H1 (cell line): ENCODE data around the gene RELN. TPM values are rescaled to one million over a fixed set of nuclear protein-coding genes. Genes with fewer than 3 reads are reported as not detected.

Experiments
- EP300 ChIP-seq, 2 experiments: IDR thresholded peaks; 1 replicate in 1 of 2; 2 replicates in 1 of 2; pipeline ENCODE4 v1.6.1; 2011 to 2012; ENCODE audit warnings: low read depth in 2 of 2, low read length in 2 of 2, mild to moderate bottlenecking in 2 of 2, borderline replicate concordance in 1 of 2, inconsistent platforms in 1 of 2, moderate library complexity in 1 of 2
- GTF2F1 ChIP-seq: IDR thresholded peaks from 2 replicates; pipeline ENCODE4 v1.6.1; 2012; ENCODE audit warnings: low read depth, low read length, improper control_type of control experiment, borderline replicate concordance
- HDAC6 ChIP-seq: IDR thresholded peaks from one replicate; pipeline ENCODE4 v1.7.1; 2012; ENCODE audit warnings: low read depth, mild to moderate bottlenecking, inconsistent platforms, low read length, moderate library complexity
- KDM5A ChIP-seq: fragments of 200-600 bp; IDR thresholded peaks from 2 replicates; pipeline ENCODE4 v1.7.1; 2012; ENCODE audit warnings: mild to moderate bottlenecking, low read length, inconsistent platforms, mixed read lengths
- POLR2AphosphoS5 ChIP-seq: IDR thresholded peaks from 2 replicates; pipeline ENCODE4 v1.6.1; 2011; ENCODE audit warnings: low read depth, low read length
- SP1 ChIP-seq: IDR thresholded peaks from 2 replicates; pipeline ENCODE4 v1.6.1; 2011; ENCODE audit warnings: low read depth, low read length
- SP4 ChIP-seq: IDR thresholded peaks from 2 replicates; pipeline ENCODE4 v1.6.1; 2012; ENCODE audit warnings: low read length, inconsistent platforms
- TBP ChIP-seq: IDR thresholded peaks from 2 replicates; pipeline ENCODE4 v1.6.1; 2011; ENCODE audit warnings: low read depth, low read length, improper control_type of control experiment
- polyA plus RNA-seq, 7 experiments: library from polyadenylated mRNA; depleted of rRNA in 3 of 7; stranded (reverse) in 5 of 7; unstranded in 2 of 7; fragments of >200 nt in 5 of 7; fragments of 200-250 nt in 2 of 7; gene quantifications; 1 replicate in 5 of 7; 2 replicates in 1 of 7; 4 replicates in 1 of 7; pipeline versions ENCODE4 v1.2.1 to v1.2.3, GENCODE V29; 2011 to 2013; ENCODE audit warnings: missing spikeins in 2 of 7, mixed read lengths in 2 of 7
- total RNA-seq: library from RNA; stranded (reverse); fragmentation: NEBNext Ultra II Directional; extraction: Animal tissue kit (Norgen Biotek cat#: 25700); gene quantifications from 2 replicates; pipeline ENCODE4 v1.2.1, GENCODE V29; 2021
- TF ChIP-seq, protein P1 (sequence below): fragments of 300-600 bp; sonication (generic); IDR thresholded peaks from 2 replicates; pipeline ENCODE4 v1.7.1; 2012; ENCODE audit warnings: low read length, moderate library complexity, mild to moderate bottlenecking, inconsistent platforms; ENCODE audit not compliant: insufficient replicate concordance

The RELN gene
- total and polyA plus RNA-seq, 2 of the 8 experiments (the other 6 are each of a cell fraction or from before 2014, with no cell fraction given): 0.03 to 0.07 TPM

DNA sequence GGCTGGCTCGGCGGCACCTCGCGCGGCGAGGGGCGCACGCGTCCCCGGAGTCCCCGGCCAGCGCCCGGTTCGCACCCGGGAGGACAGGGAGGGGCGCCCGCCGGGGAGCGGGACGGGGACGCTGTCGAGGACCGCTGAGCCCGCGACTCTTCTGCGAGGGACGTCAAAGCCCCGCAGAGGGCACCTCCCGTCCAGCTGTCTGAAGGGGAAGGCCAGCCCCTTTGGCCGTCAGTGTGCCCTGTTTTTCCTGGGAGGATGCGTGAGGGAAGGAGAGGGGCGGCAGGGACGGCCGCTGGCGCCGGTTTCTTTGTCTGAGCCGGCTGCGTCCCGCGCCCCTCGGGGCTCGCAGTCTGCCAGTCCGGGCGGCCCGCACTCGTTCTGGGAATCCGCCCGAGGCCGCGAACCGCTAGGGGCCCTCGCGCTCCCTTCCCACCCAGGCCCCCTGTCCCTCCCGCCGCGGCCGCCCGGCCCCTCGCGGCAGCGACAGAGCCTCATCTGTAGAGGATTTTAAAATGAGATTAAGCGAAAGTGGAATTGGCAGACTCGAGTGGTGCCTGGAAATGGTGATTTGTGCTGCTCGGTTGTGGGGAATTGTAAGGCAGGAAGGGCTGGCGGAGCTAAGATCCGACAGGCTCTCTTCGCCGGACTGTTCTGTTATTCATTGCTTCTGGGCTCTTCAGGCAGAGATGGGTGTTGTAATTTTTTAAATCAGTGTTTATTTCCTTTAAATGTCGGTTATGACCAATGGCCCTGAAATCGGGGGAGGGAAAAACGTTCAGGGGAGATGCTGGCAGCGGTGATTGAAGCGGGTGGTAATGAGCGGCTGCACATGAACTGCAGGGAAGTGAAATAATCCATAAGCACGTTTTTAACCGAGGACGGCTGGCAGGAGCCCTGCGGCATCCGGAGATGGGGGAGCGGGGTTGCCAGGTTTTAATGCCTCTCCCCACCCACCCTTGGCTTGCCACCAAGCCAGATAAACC is 618 bp upstream of the RELN start (continued):
- TF ChIP-seq, protein P1, sequence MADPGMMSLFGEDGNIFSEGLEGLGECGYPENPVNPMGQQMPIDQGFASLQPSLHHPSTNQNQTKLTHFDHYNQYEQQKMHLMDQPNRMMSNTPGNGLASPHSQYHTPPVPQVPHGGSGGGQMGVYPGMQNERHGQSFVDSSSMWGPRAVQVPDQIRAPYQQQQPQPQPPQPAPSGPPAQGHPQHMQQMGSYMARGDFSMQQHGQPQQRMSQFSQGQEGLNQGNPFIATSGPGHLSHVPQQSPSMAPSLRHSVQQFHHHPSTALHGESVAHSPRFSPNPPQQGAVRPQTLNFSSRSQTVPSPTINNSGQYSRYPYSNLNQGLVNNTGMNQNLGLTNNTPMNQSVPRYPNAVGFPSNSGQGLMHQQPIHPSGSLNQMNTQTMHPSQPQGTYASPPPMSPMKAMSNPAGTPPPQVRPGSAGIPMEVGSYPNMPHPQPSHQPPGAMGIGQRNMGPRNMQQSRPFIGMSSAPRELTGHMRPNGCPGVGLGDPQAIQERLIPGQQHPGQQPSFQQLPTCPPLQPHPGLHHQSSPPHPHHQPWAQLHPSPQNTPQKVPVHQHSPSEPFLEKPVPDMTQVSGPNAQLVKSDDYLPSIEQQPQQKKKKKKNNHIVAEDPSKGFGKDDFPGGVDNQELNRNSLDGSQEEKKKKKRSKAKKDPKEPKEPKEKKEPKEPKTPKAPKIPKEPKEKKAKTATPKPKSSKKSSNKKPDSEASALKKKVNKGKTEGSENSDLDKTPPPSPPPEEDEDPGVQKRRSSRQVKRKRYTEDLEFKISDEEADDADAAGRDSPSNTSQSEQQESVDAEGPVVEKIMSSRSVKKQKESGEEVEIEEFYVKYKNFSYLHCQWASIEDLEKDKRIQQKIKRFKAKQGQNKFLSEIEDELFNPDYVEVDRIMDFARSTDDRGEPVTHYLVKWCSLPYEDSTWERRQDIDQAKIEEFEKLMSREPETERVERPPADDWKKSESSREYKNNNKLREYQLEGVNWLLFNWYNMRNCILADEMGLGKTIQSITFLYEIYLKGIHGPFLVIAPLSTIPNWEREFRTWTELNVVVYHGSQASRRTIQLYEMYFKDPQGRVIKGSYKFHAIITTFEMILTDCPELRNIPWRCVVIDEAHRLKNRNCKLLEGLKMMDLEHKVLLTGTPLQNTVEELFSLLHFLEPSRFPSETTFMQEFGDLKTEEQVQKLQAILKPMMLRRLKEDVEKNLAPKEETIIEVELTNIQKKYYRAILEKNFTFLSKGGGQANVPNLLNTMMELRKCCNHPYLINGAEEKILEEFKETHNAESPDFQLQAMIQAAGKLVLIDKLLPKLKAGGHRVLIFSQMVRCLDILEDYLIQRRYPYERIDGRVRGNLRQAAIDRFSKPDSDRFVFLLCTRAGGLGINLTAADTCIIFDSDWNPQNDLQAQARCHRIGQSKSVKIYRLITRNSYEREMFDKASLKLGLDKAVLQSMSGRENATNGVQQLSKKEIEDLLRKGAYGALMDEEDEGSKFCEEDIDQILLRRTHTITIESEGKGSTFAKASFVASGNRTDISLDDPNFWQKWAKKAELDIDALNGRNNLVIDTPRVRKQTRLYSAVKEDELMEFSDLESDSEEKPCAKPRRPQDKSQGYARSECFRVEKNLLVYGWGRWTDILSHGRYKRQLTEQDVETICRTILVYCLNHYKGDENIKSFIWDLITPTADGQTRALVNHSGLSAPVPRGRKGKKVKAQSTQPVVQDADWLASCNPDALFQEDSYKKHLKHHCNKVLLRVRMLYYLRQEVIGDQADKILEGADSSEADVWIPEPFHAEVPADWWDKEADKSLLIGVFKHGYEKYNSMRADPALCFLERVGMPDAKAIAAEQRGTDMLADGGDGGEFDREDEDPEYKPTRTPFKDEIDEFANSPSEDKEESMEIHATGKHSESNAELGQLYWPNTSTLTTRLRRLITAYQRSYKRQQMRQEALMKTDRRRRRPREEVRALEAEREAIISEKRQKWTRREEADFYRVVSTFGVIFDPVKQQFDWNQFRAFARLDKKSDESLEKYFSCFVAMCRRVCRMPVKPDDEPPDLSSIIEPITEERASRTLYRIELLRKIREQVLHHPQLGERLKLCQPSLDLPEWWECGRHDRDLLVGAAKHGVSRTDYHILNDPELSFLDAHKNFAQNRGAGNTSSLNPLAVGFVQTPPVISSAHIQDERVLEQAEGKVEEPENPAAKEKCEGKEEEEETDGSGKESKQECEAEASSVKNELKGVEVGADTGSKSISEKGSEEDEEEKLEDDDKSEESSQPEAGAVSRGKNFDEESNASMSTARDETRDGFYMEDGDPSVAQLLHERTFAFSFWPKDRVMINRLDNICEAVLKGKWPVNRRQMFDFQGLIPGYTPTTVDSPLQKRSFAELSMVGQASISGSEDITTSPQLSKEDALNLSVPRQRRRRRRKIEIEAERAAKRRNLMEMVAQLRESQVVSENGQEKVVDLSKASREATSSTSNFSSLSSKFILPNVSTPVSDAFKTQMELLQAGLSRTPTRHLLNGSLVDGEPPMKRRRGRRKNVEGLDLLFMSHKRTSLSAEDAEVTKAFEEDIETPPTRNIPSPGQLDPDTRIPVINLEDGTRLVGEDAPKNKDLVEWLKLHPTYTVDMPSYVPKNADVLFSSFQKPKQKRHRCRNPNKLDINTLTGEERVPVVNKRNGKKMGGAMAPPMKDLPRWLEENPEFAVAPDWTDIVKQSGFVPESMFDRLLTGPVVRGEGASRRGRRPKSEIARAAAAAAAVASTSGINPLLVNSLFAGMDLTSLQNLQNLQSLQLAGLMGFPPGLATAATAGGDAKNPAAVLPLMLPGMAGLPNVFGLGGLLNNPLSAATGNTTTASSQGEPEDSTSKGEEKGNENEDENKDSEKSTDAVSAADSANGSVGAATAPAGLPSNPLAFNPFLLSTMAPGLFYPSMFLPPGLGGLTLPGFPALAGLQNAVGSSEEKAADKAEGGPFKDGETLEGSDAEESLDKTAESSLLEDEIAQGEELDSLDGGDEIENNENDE: no peak
- 0 out of 3 replicates have a peak, but pooled peaks of 1 of the 2 experiments have one; percentile 8 for TF ChIP-seq EP300 (IDR thresholded peaks at IDR 0.05; ENCODE audit: borderline replicate concordance in 1 of 2, low read depth in 2 of 2, low read length in 2 of 2)
- TF ChIP-seq SP1: no peak
- TF ChIP-seq TBP: no peak
- TF ChIP-seq HDAC6: no peak
- no peak for TF ChIP-seq SP4
- no peak for TF ChIP-seq POLR2AphosphoS5
- no peak for TF ChIP-seq GTF2F1
- TF ChIP-seq KDM5A: no peak
